ENCODE results near the gene ITPR3.

ITPR3 gene

GRCh38 chr6:33725222-33725621 lies 104.1 kb downstream of the ITPR3 start:
- DNase-seq (ENCODE audit: low read depth) = no peak
- TF ChIP-seq, protein P1, sequence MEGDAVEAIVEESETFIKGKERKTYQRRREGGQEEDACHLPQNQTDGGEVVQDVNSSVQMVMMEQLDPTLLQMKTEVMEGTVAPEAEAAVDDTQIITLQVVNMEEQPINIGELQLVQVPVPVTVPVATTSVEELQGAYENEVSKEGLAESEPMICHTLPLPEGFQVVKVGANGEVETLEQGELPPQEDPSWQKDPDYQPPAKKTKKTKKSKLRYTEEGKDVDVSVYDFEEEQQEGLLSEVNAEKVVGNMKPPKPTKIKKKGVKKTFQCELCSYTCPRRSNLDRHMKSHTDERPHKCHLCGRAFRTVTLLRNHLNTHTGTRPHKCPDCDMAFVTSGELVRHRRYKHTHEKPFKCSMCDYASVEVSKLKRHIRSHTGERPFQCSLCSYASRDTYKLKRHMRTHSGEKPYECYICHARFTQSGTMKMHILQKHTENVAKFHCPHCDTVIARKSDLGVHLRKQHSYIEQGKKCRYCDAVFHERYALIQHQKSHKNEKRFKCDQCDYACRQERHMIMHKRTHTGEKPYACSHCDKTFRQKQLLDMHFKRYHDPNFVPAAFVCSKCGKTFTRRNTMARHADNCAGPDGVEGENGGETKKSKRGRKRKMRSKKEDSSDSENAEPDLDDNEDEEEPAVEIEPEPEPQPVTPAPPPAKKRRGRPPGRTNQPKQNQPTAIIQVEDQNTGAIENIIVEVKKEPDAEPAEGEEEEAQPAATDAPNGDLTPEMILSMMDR (IDR thresholded peaks at IDR 0.05; ENCODE audit: low read depth, low read length, missing control alignments) = no peak

DNA sequence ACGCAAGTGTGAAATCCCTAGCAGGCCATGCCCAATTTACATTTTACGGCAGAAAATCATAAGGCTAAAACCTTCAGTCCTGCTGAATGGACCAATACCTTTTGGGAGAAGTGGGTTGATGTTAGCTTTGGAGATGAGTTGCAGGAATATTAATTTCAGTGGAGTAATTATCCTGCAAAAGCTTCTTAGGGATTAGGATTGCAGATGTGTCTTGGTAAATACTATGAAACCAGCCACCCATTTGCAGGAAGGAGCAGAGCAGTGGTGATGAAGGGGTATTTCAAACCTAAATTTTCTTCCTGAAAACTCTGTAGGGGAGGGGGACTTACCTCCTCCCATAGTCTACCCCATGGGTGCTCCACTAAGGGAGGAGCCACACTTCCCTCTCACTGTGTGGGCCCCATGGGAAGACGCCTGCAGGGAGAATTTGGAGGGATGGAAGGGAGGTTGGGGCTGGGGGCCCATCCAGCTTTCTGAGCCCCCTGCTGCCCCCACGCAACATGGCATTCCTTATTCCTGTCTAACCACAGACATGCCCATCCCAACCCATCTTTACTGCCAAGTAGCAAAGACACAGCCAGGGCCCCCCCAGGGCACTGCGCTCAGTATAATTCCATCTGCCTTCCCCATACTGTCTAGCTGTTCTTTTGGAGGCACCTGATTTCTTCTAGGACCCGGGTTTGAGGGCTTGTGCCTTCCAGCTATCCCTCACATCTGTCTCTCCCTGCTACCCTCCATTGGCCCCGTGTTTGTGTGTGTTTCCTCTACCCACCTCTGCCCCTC lies 105.0 kb downstream of the ITPR3 start:
- TF ChIP-seq, protein P1 (IDR thresholded peaks at IDR 0.05; ENCODE audit: low read depth, low read length, missing control alignments) = no peak
- DNase-seq (ENCODE audit: low read depth) = no peak

More at GRCh38 chr6:33725222-33725621, 104.1 kb downstream of the ITPR3 start:
- H3K4me3 ChIP-seq (ENCODE audit: low read depth, low read length) = no peak overlapping the region

DNA sequence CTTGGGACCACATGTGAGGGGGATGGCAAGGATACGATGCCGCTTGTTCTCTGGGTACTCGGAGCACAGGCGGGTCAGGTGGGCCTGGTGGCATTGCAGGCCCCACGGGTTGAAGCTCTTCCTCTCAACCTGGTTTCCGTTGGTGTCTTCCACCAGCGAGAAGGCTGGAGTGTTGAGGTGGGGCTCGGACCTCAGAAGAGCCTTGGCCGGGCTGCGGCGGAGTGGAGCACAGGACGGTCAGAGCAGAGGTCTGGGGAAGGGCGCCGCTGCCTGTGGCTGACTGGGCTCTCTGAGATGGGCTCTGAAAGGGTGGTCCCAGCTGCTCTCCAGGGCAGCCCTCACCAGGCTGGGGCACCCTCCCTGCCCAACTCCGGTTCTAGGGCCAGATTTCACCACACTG lies 105.6 kb downstream of the ITPR3 start:
- no peak for DNase-seq (ENCODE audit: low read depth)
- no peak overlapping the region for H3K4me3 ChIP-seq (ENCODE audit: low read depth, low read length)
- TF ChIP-seq, protein P1 (IDR thresholded peaks at IDR 0.05; ENCODE audit: low read depth, low read length, missing control alignments) = no peak

More for the DNA sequence above, 105.0 kb downstream of the ITPR3 start:
- no peak overlapping the region for H3K4me3 ChIP-seq (ENCODE audit: low read depth, low read length)

DNA sequence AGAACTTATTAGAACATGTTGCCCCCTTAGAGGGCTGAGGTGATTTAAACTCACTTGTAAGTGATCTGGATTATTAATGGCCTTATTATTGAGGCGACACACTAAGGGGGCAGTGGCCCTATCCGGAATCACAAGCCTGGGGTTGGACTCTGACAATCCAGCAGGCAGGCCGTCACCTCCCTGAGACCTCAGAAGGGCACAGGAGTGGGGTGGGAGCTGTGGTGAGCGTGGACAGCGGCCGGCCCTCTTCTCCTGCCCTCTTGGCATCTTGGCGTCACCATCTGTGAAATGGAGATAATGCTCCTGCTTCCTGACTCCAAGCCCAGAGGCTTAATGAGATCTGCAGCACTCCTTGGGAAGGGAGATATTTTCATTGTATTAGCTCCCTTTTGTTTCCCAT lies 106.0 kb downstream of the ITPR3 start:
- no peak overlapping the region for H3K4me3 ChIP-seq (ENCODE audit: low read depth, low read length)
- TF ChIP-seq, protein P1 (IDR thresholded peaks at IDR 0.05; ENCODE audit: low read depth, low read length, missing control alignments) = no peak
- no peak for DNase-seq (ENCODE audit: low read depth)

GRCh38 chr6:33727932-33728331 lies 106.8 kb downstream of the ITPR3 start:
- no peak overlapping the region for H3K4me3 ChIP-seq (ENCODE audit: low read depth, low read length)
- no peak for DNase-seq (ENCODE audit: low read depth)
- TF ChIP-seq, protein P1 (IDR thresholded peaks at IDR 0.05; ENCODE audit: low read depth, low read length, missing control alignments) = no peak

DNA sequence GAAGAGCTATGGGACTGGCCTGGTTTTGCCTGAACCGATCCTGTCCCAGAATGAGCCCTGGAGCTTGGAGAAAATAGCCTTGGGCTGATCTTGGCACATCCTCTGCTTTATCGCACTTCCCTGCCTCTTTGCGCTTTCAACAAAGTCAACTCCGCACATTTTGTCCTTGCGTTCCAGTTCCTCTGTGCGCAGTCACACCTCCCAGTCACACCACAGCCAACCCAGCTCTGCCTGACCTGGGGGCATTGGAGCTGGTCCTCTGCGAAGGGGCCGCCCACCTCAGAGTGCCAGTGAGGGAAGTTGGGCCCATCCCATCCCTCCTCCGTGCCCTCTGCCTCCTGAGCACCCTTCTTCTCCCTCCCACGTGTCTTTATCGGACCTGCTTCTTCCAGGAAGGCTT lies 107.3 kb downstream of the ITPR3 start:
- H3K4me3 ChIP-seq (ENCODE audit: low read depth, low read length) = no peak overlapping the region
- DNase-seq (ENCODE audit: low read depth) = no peak
- TF ChIP-seq, protein P1 (IDR thresholded peaks at IDR 0.05; ENCODE audit: low read depth, low read length, missing control alignments) = no peak

DNA sequence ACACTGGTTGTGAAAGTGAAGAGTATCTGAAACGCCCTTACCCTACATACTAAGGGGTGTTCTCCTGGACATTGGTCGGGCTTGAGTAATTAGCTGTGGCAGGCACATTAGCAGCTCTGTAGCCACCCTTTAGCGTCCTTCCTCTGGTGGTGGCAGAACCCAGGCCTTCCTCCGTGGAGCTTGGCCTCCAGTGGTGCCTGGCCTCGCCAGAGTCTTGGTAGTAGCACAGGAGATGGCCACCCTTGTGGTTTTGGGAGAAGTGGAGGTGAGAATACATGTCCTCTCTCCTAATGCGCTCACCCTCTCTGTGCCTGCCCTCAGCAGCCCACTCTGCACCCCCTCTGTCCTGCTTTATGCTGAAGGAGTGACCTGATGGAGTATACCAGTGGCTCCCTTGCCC lies 107.9 kb downstream of the ITPR3 start:
- TF ChIP-seq, protein P1 (IDR thresholded peaks at IDR 0.05; ENCODE audit: low read depth, low read length, missing control alignments) = no peak
- H3K4me3 ChIP-seq (ENCODE audit: low read depth, low read length) = no peak overlapping the region
- no peak for DNase-seq (ENCODE audit: low read depth)
